Suprapubic skin (tissue), 4 donors: ENCODE results near the gene LYPD6B.

ENCODE experiments used
- CTCF ChIP-seq, 2 donors: fragments of 200-600 bp in 1 of 2; fragments of 450-650 bp in 1 of 2; sonication (generic) in 1 of 2; IDR thresholded peaks; one replicate each; pipeline ENCODE4 v1.5.1; 2016 to 2019; ENCODE audit warnings: antibody characterized with exemption in 2 of 2, mild to moderate bottlenecking in 1 of 2, moderate library complexity in 1 of 2
- POLR2A ChIP-seq, 2 donors: fragments of 450-650 bp; IDR thresholded peaks; one replicate each; pipeline ENCODE4 v1.6.1; 2017; ENCODE audit warnings: antibody characterized with exemption in 2 of 2, mild to moderate bottlenecking in 2 of 2, moderate library complexity in 2 of 2
- POLR2AphosphoS5 ChIP-seq, 3 donors: sonication (generic); formaldehyde crosslinking; IDR thresholded peaks; one replicate each; pipeline ENCODE4 v1.6.1; 2017; ENCODE audit warnings: antibody characterized with exemption in 3 of 3

DNA sequence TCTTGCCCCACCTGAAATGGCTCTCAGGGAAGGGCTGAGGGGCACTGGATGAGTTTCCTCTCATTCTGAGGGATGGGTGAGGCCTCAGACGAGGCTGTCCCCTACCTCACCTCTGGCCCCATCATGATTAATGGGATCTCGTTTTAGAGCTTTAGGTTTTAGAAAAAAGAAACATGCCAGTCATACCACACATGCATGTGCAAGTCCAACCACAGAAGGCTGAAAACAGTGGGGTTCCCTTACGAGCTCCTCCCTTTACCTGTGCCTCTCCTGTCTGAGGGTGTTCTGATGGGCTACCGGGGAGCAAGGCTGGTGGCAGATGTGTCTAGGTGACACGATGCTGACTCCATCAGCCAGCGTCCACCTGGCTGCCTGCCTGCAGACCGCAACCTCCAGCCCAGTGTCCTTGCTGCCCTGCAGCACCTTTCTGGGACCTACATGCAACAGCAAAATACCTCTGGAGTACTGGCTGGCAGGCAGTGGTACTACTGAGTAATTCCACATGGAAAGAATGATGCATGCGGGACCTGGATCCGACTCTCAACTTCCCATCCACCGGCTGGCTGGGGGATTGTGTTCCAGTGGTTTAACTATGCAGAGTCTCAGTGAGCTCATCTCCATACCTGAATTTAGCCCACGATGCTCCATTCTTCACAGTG, 9.1 kb upstream of the LYPD6B start:
- TF ChIP-seq CTCF (IDR thresholded peaks at IDR 0.05) (no peak), POLR2A (IDR thresholded peaks at IDR 0.05) (no peak), POLR2AphosphoS5 (IDR thresholded peaks at IDR 0.05) (no peak)
